Mesenteric fat pad (tissue), 1 donor: Measurements from ENCODE around the gene UBB. TPM values are rescaled to one million over a fixed set of nuclear protein-coding genes. Genes with fewer than 3 reads are reported as not detected.

Experiments
- DNase-seq: peaks from one replicate; pipeline ENCODE4 v3.0.0-alpha.2; 2020; ENCODE audit warnings: low spot score
- total RNA-seq: library from RNA; stranded (reverse); fragmentation: NEBNext Ultra II Directional; extraction: Animal tissue kit (Norgen Biotek cat#: 25700); gene quantifications from one replicate; pipeline ENCODE4 v1.2.1, GENCODE V29; 2021
- donor health status: DM: yes; HTN: yes; CAD: no.

UBB gene
- total RNA-seq, 1 donor from 2014 or later = 967 TPM

- no peak for DNase-seq
Measured at GRCh38 chr17:16417896-16418684, 37.2 kb downstream of the UBB start.

GRCh38 chr17:16418685-16419068 lies 37.8 kb downstream of the UBB start:
- DNase-seq = no peak

- no peak for DNase-seq
Measured at GRCh38 chr17:16419074-16419928, 38.4 kb downstream of the UBB start.

DNA sequence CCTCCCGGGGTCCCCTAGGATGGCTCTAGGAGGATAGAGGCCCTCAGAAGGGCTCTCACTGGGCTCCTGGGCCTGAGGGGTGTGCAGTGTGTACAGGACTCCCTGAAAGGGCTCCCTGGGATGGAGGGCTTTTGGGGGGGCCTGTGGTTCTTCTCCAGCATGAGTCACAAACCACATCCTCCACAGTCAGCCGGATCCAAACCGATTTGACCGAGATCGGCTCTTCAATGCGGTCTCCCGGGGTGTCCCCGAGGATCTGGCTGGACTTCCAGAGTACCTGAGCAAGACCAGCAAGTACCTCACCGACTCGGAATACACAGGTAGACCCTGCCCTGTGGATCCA lies 39.0 kb downstream of the UBB start:
- no peak for DNase-seq

DNA sequence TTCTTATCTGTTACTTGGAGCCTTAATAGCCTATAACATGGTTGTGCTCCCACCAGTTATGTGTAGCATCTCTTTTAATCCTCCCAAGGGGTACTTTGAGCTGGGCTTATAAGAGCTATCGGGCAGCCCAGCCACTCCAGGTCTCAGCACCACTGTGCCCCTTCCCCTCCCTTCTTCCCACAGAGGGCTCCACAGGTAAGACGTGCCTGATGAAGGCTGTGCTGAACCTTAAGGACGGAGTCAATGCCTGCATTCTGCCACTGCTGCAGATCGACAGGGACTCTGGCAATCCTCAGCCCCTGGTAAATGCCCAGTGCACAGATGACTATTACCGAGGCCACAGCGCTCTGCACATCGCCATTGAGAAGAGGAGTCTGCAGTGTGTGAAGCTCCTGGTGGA lies 41.5 kb downstream of the UBB start:
- no peak for DNase-seq

GRCh38 chr17:16423226-16423872 lies 42.5 kb downstream of the UBB start:
- no peak for DNase-seq

DNA sequence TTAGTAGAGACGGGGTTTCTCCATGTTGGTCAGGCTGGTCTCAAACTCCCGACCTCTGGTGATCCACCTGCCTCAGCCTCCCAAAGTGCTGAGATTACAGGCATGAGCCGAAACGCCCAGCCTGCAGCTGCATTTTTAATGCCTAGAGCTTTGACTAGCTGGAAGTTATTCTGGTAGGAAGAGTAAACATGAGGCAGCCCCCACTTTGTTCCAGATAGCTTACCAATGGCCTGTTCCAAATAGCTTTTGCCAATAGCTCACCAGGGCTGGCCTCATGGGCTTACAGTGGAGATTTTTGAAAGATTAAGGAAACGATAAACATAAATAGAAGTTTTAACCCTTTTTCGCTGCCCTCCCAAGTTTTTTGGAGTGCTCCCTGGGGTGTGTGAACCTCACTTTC lies 44.3 kb downstream of the UBB start:
- DNase-seq = no peak

DNA sequence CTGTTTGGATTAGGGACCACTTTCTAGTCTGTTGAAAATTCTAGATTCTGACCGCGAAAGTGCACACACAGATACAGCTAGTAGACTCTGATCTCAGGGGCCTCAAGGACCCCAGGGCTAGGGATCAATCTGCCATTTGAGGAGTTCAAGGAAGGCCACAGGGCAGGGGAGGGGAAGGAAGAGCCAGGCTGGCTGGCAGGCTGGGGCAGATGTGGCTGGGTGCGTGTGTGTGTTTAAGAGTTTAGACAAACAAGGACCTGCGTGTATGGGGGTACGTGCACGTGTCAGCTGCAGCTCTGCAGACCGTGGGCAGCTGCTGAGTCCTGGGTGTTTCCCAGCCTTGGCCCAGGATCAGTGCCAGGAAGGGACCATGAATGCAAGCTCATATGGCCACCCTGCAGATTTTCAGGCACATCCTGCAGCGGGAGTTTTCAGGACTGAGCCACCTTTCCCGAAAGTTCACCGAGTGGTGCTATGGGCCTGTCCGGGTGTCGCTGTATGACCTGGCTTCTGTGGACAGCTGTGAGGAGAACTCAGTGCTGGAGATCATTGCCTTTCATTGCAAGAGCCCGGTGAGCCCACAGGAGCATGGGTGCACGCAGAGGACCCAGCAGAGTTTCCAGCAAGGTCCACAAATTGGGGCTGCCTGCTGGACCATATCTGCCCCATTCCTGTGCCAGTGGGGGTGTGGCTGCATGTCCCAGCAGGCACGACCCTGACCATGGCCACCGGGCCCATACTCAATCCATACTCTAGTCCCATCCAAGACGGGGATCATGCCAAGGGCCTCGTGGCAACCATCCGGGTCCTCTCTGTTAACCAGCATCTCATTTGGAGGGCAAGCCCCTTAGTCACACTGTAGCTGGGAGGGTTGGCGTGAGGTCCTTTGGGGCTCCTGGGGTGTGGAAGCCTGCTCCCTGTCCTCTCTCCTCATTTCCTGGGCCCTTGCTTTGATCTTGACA lies 45.1 kb downstream of the UBB start:
- no peak for DNase-seq

DNA sequence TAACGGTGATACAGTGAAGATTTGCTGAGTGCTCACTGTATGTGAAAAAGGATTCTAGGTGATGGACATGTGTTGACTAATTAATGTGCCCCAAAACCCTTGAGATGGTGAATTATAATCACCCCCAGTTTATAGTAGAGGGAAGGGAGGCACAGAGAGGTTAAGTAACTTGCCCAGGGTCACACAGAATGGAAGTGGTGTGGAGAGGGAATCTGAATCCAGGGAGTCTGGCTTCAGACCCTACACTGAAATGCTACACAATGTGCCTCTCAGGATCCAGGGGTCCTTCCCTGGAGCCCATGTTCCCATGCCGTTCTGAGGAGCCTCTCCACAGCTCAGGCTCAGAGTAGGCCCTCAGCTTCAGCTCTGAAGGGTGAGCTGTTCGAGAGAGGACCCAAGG lies 46.1 kb downstream of the UBB start:
- DNase-seq = no peak

DNA sequence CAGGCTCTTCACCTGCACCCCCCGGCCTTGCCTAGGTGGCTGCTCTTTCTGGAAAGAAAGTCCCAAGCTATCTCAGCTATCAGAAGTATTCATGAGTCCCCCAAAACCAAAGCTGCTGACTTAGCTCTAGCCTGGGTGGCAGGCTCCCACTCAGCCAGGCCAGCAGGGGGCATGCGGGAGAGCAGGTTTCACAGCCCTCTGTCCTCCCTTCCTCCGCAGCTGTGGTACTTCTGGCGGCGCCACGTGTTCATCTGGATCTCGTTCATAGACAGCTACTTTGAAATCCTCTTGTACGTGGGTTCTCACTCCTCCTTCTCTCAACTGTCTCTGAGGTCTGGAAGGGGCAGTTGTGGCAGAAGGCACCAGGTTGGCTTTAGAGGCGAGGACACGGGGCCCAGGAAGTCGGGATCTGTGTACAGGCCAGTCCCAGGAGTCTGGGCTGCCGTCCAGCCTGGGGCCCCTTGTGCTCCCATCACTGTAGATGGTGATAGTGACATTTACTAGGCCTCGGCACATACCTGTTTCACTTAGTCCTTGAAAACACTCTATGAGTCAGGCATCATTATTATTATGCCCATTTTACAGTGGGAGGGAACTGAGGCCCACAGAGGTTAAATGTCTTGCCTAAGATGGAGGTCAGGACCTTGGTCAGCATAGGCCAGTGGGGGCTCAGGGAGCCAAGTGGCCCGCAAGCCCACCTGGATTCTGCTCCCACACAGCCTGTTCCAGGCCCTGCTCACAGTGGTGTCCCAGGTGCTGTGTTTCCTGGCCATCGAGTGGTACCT lies 47.4 kb downstream of the UBB start:
- no peak for DNase-seq

- no peak for DNase-seq
Measured at GRCh38 chr17:16429083-16429482, 48.2 kb downstream of the UBB start.

DNA sequence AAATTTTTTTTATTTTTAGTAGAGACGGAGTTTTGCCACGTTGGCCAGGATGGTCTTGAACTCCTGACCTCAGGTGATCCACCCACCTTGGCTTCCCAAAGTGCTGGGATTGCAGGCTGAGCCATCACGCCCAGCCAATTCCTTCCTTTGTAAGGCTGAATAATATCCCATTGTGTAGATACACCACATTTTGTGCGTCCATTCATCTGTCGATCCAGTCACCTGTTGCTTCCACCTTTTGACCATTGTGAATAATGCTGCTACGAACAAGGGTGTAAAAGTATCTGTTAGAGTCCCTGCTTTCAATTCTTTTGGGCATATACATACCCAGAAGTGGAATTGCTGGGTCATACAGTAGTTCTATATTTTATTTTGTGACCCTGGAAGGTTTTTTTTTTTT lies 49.8 kb downstream of the UBB start:
- no peak for DNase-seq

- DNase-seq = no peak
Measured at GRCh38 chr17:16432017-16432416, 51.1 kb downstream of the UBB start.

Other genes with a start within 250 kb of the UBB start
- 142 TPM for gene NCOR1, start 165.6 kb upstream of the UBB start, total RNA-seq
- gene PIGL, start 163.9 kb upstream of the UBB start, total RNA-seq = 42.9 TPM
- 26.1 TPM for gene CENPV, start 27.6 kb upstream of the UBB start, total RNA-seq
- gene TRPV2, start 34.5 kb downstream of the UBB start, total RNA-seq = 43.7 TPM
- gene LRRC75A, start 111.1 kb downstream of the UBB start, total RNA-seq = 3.1 TPM
- gene ZNF287, start 188.1 kb downstream of the UBB start, total RNA-seq = 6.6 TPM